Stimulated activated CD4-positive, alpha-beta T cell treated with anti-CD3 and anti-CD28 coated beads, Interleukin-1b, Interleukin-23, amount 100 ng/mL, for 1 hour (primary cell): ENCODE measurements around the gene SCGN.
"Not testable (repeated sequence)": the region's sequence is repeated elsewhere in the genome, so short reads cannot be mapped to it uniquely, and the experiment has no call there.

Source experiments
- DNase-seq, 2 donors: peaks; one replicate each; pipeline ENCODE4 v3.0.0-alpha.2; 2020; ENCODE audit warnings: low read depth in 2 of 2

SCGN gene

GRCh38 chr6:25730907-25731306 lies 78.9 kb downstream of the SCGN start:
- no peak for DNase-seq

- no peak for DNase-seq
Measured at GRCh38 chr6:25731721-25732120, 79.7 kb downstream of the SCGN start.

- no peak for DNase-seq
Measured at GRCh38 chr6:25732468-25733198, 80.6 kb downstream of the SCGN start.

- no peak for DNase-seq
Measured at GRCh38 chr6:25735261-25735660, 83.2 kb downstream of the SCGN start.

- no peak for DNase-seq
Measured at GRCh38 chr6:25743868-25744267, 91.9 kb downstream of the SCGN start.

GRCh38 chr6:25745836-25746235 lies 93.8 kb downstream of the SCGN start:
- no peak for DNase-seq

GRCh38 chr6:25746968-25747367 lies 95.0 kb downstream of the SCGN start:
- DNase-seq, result no peak

GRCh38 chr6:25747477-25747876 lies 95.5 kb downstream of the SCGN start:
- no peak for DNase-seq

- no peak for DNase-seq
Measured at GRCh38 chr6:25748049-25748448, 96.0 kb downstream of the SCGN start.

GRCh38 chr6:25748601-25749517 lies 96.8 kb downstream of the SCGN start:
- DNase-seq, result not testable (repeated sequence)

- no peak for DNase-seq
Measured at GRCh38 chr6:25749837-25750236, 97.8 kb downstream of the SCGN start.

GRCh38 chr6:25750906-25751305 lies 98.9 kb downstream of the SCGN start:
- no peak for DNase-seq
